ENCODE results near the gene LRSAM1.

DNA sequence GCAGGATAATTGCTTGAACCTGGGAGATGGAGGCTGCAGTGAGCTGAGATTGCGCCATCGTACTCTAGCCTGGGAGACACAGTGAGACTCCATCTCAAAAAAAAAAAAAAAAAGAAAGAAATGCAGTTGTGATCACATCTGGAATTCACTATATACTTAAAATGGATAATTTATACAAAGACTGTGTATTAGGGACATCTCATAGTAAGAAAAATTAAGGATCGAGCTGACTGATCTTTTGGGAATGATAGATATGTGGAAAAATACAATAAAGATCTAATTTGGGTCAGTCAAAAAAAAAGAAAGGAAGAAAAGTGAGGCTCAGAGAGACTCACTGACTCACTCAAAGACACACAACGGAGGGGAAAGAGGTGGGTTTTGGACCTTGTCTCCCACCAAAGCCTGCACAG, 87.5 kb downstream of the LRSAM1 start:
- TF ChIP-seq, protein P1, sequence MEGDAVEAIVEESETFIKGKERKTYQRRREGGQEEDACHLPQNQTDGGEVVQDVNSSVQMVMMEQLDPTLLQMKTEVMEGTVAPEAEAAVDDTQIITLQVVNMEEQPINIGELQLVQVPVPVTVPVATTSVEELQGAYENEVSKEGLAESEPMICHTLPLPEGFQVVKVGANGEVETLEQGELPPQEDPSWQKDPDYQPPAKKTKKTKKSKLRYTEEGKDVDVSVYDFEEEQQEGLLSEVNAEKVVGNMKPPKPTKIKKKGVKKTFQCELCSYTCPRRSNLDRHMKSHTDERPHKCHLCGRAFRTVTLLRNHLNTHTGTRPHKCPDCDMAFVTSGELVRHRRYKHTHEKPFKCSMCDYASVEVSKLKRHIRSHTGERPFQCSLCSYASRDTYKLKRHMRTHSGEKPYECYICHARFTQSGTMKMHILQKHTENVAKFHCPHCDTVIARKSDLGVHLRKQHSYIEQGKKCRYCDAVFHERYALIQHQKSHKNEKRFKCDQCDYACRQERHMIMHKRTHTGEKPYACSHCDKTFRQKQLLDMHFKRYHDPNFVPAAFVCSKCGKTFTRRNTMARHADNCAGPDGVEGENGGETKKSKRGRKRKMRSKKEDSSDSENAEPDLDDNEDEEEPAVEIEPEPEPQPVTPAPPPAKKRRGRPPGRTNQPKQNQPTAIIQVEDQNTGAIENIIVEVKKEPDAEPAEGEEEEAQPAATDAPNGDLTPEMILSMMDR (IDR thresholded peaks at IDR 0.05; ENCODE audit: insufficient read depth, low read length, poor library complexity, severe bottlenecking) = no peak
- no peak for TF ChIP-seq EZH2phosphoT487 (conservative IDR thresholded peaks at IDR 0.05; ENCODE audit: low read length)

Measured in SU-DHL-6 (cell line).